ENCODE measurements around the gene KIF26B.
"Not testable (repeated sequence)": the region's sequence is repeated elsewhere in the genome, so short reads cannot be mapped to it uniquely, and the experiment has no call there.

KIF26B gene

GRCh38 chr1:245393694-245394093, 238.9 kb downstream of the KIF26B start:
- Histone ChIP-seq H3K9me3 (ENCODE audit: control insufficient read depth, low read length) (no peaks in the 10 kb centered on the region), H3K4me1 (ENCODE audit: control insufficient read depth, insufficient read depth, low read length) (no peaks in the 10 kb centered on the region), H3K27ac (ENCODE audit: insufficient read depth, low read depth, low read length, poor library complexity, severe bottlenecking) (no peak overlapping the region), H3K36me3 (ENCODE audit: control insufficient read depth, insufficient read depth, low read length) (no peaks in the 10 kb centered on the region), H3K27me3 (ENCODE audit: control insufficient read depth, insufficient read depth, low read length, poor library complexity, severe bottlenecking) (no peaks in the 10 kb centered on the region), H3K4me3 (ENCODE audit: insufficient read depth, low read depth, low read length) (no peak overlapping the region)
- 89 to 96% methylated on average over 3 of the region's 3 CpGs for WGBS, 2 experiments

- Histone ChIP-seq H3K4me1 (ENCODE audit: control insufficient read depth, insufficient read depth, low read length) (no peaks in the 10 kb centered on the region), H3K4me3 (ENCODE audit: insufficient read depth, low read depth, low read length) (no peak overlapping the region), H3K27me3 (ENCODE audit: control insufficient read depth, insufficient read depth, low read length, poor library complexity, severe bottlenecking) (no peaks in the 10 kb centered on the region), H3K9me3 (ENCODE audit: control insufficient read depth, low read length) (no peaks in the 10 kb centered on the region), H3K36me3 (ENCODE audit: control insufficient read depth, insufficient read depth, low read length) (no peaks in the 10 kb centered on the region), H3K27ac (ENCODE audit: insufficient read depth, low read depth, low read length, poor library complexity, severe bottlenecking) (no peak overlapping the region)
- WGBS, 2 experiments, result 87 to 96% methylated on average over 4 of the region's 4 CpGs
Observed at GRCh38 chr1:245395680-245396079, 240.9 kb downstream of the KIF26B start.

- Histone ChIP-seq H3K36me3 (ENCODE audit: control insufficient read depth, insufficient read depth, low read length) (no peaks in the 10 kb centered on the region), H3K4me1 (ENCODE audit: control insufficient read depth, insufficient read depth, low read length) (no peaks in the 10 kb centered on the region), H3K4me3 (ENCODE audit: insufficient read depth, low read depth, low read length) (no peak overlapping the region), H3K9me3 (ENCODE audit: control insufficient read depth, low read length) (no peaks in the 10 kb centered on the region), H3K27ac (ENCODE audit: insufficient read depth, low read depth, low read length, poor library complexity, severe bottlenecking) (no peak overlapping the region), H3K27me3 (ENCODE audit: control insufficient read depth, insufficient read depth, low read length, poor library complexity, severe bottlenecking) (no peaks in the 10 kb centered on the region)
- WGBS, 2 experiments, result 92 to 97% methylated on average over 1 to 2 of the region's 2 CpGs
Observed at GRCh38 chr1:245396615-245397014, 241.8 kb downstream of the KIF26B start.

GRCh38 chr1:245397771-245398170, 243.0 kb downstream of the KIF26B start:
- Histone ChIP-seq H3K4me1 (ENCODE audit: control insufficient read depth, insufficient read depth, low read length) (no peaks in the 10 kb centered on the region), H3K4me3 (ENCODE audit: insufficient read depth, low read depth, low read length) (no peak overlapping the region), H3K27ac (ENCODE audit: insufficient read depth, low read depth, low read length, poor library complexity, severe bottlenecking) (no peak overlapping the region), H3K9me3 (ENCODE audit: control insufficient read depth, low read length) (no peaks in the 10 kb centered on the region), H3K27me3 (ENCODE audit: control insufficient read depth, insufficient read depth, low read length, poor library complexity, severe bottlenecking) (no peaks in the 10 kb centered on the region), H3K36me3 (ENCODE audit: control insufficient read depth, insufficient read depth, low read length) (no peaks in the 10 kb centered on the region)
- 89 to 94% methylated on average over 3 of the region's 3 CpGs for WGBS, 2 experiments

GRCh38 chr1:245398180-245398579, 243.4 kb downstream of the KIF26B start:
- Histone ChIP-seq H3K9me3 (ENCODE audit: control insufficient read depth, low read length) (no peaks in the 10 kb centered on the region), H3K4me1 (ENCODE audit: control insufficient read depth, insufficient read depth, low read length) (no peaks in the 10 kb centered on the region), H3K27me3 (ENCODE audit: control insufficient read depth, insufficient read depth, low read length, poor library complexity, severe bottlenecking) (no peaks in the 10 kb centered on the region), H3K4me3 (ENCODE audit: insufficient read depth, low read depth, low read length) (no peak overlapping the region), H3K27ac (ENCODE audit: insufficient read depth, low read depth, low read length, poor library complexity, severe bottlenecking) (no peak overlapping the region), H3K36me3 (ENCODE audit: control insufficient read depth, insufficient read depth, low read length) (no peaks in the 10 kb centered on the region)
- 95 to 96% methylated on average over 5 of the region's 5 CpGs for WGBS, 2 experiments

- Histone ChIP-seq H3K27me3 (ENCODE audit: control insufficient read depth, insufficient read depth, low read length, poor library complexity, severe bottlenecking) (no peaks in the 10 kb centered on the region), H3K4me1 (ENCODE audit: control insufficient read depth, insufficient read depth, low read length) (peaks cover 12% of the 10 kb centered on the region), H3K27ac (ENCODE audit: insufficient read depth, low read depth, low read length, poor library complexity, severe bottlenecking) (no peak overlapping the region), H3K4me3 (ENCODE audit: insufficient read depth, low read depth, low read length) (no peak overlapping the region), H3K36me3 (ENCODE audit: control insufficient read depth, insufficient read depth, low read length) (no peaks in the 10 kb centered on the region), H3K9me3 (ENCODE audit: control insufficient read depth, low read length) (no peaks in the 10 kb centered on the region)
- 78 to 83% methylated on average over 7 of the region's 7 CpGs for WGBS, 2 experiments
Observed at GRCh38 chr1:245401881-245402587, 247.2 kb downstream of the KIF26B start.

- not testable (repeated sequence) for H3K9me3 ChIP-seq (ENCODE audit: control insufficient read depth, low read length); H3K36me3 ChIP-seq (ENCODE audit: control insufficient read depth, insufficient read depth, low read length); H3K27ac ChIP-seq (ENCODE audit: insufficient read depth, low read depth, low read length, poor library complexity, severe bottlenecking); H3K27me3 ChIP-seq (ENCODE audit: control insufficient read depth, insufficient read depth, low read length, poor library complexity, severe bottlenecking); H3K4me3 ChIP-seq (ENCODE audit: insufficient read depth, low read depth, low read length)
- 91 to 95% methylated on average over 4 of the region's 4 CpGs for WGBS, 2 experiments
- peaks cover 12% of the 10 kb centered on the region for H3K4me1 ChIP-seq (ENCODE audit: control insufficient read depth, insufficient read depth, low read length)
Observed at GRCh38 chr1:245402998-245403397, 248.2 kb downstream of the KIF26B start.

- Histone ChIP-seq H3K27ac (ENCODE audit: insufficient read depth, low read depth, low read length, poor library complexity, severe bottlenecking) (no peak overlapping the region), H3K4me1 (ENCODE audit: control insufficient read depth, insufficient read depth, low read length) (peaks cover 12% of the 10 kb centered on the region), H3K9me3 (ENCODE audit: control insufficient read depth, low read length) (no peaks in the 10 kb centered on the region), H3K27me3 (ENCODE audit: control insufficient read depth, insufficient read depth, low read length, poor library complexity, severe bottlenecking) (no peaks in the 10 kb centered on the region), H3K4me3 (ENCODE audit: insufficient read depth, low read depth, low read length) (no peak overlapping the region), H3K36me3 (ENCODE audit: control insufficient read depth, insufficient read depth, low read length) (no peaks in the 10 kb centered on the region)
- 87 to 91% methylated on average over 1 of the region's 1 CpG for WGBS, 2 experiments
Observed at GRCh38 chr1:245404527-245404926, 249.7 kb downstream of the KIF26B start.

- Histone ChIP-seq H3K27ac (ENCODE audit: insufficient read depth, low read depth, low read length, poor library complexity, severe bottlenecking) (no peak overlapping the region), H3K4me1 (ENCODE audit: control insufficient read depth, insufficient read depth, low read length) (peaks cover 12% of the 10 kb centered on the region), H3K4me3 (ENCODE audit: insufficient read depth, low read depth, low read length) (no peak overlapping the region), H3K27me3 (ENCODE audit: control insufficient read depth, insufficient read depth, low read length, poor library complexity, severe bottlenecking) (no peaks in the 10 kb centered on the region), H3K9me3 (ENCODE audit: control insufficient read depth, low read length) (no peaks in the 10 kb centered on the region), H3K36me3 (ENCODE audit: control insufficient read depth, insufficient read depth, low read length) (no peaks in the 10 kb centered on the region)
- 83 to 87% methylated on average over 4 of the region's 4 CpGs for WGBS, 2 experiments
Observed at GRCh38 chr1:245404952-245405351, 250.2 kb downstream of the KIF26B start.

GRCh38 chr1:245406426-245406825, 251.6 kb downstream of the KIF26B start:
- 80 to 91% methylated on average over 2 of the region's 2 CpGs for WGBS, 2 experiments
- Histone ChIP-seq H3K4me1 (ENCODE audit: control insufficient read depth, insufficient read depth, low read length) (peaks cover 12% of the 10 kb centered on the region), H3K36me3 (ENCODE audit: control insufficient read depth, insufficient read depth, low read length) (no peaks in the 10 kb centered on the region), H3K4me3 (ENCODE audit: insufficient read depth, low read depth, low read length) (no peak overlapping the region), H3K27ac (ENCODE audit: insufficient read depth, low read depth, low read length, poor library complexity, severe bottlenecking) (no peak overlapping the region), H3K27me3 (ENCODE audit: control insufficient read depth, insufficient read depth, low read length, poor library complexity, severe bottlenecking) (no peaks in the 10 kb centered on the region), H3K9me3 (ENCODE audit: control insufficient read depth, low read length) (no peaks in the 10 kb centered on the region)

- no peak overlapping the region for H3K27ac ChIP-seq (ENCODE audit: insufficient read depth, low read depth, low read length, poor library complexity, severe bottlenecking)
- no peak overlapping the region for H3K4me3 ChIP-seq (ENCODE audit: insufficient read depth, low read depth, low read length)
- peaks cover 12% of the 10 kb centered on the region for H3K4me1 ChIP-seq (ENCODE audit: control insufficient read depth, insufficient read depth, low read length)
- 94 to 95% methylated on average over 2 of the region's 2 CpGs for WGBS, 2 experiments
- no peaks in the 10 kb centered on the region for H3K9me3 ChIP-seq (ENCODE audit: control insufficient read depth, low read length)
- H3K36me3 ChIP-seq (ENCODE audit: control insufficient read depth, insufficient read depth, low read length), result no peaks in the 10 kb centered on the region
- no peaks in the 10 kb centered on the region for H3K27me3 ChIP-seq (ENCODE audit: control insufficient read depth, insufficient read depth, low read length, poor library complexity, severe bottlenecking)
Observed at GRCh38 chr1:245407983-245408382, 253.2 kb downstream of the KIF26B start.
